ACC112 (cell line): ENCODE data around the gene PIH1D2.
"Not testable (repeated sequence)": the region's sequence is repeated elsewhere in the genome, so short reads cannot be mapped to it uniquely, and the experiment has no call there.

Experiments used
- H2AFZ ChIP-seq: fragments of 200-600 bp; sonication (generic); one replicate; pipeline ENCODE4 v1.6.0; 2017; ENCODE audit warnings: antibody characterized with exemption, low read length; ENCODE audit not compliant: unreplicated experiment
- H3K27ac ChIP-seq: fragments of 200-600 bp; sonication (generic); 2 replicates; pipeline ENCODE4 v1.5.1; 2014; ENCODE audit warnings: low read depth, mild to moderate bottlenecking, antibody characterized with exemption, low read length, moderate library complexity
- H3K27me3 ChIP-seq: fragments of 200-600 bp; sonication (generic); 2 replicates; pipeline ENCODE4 v1.6.1; 2014; ENCODE audit warnings: mild to moderate bottlenecking, antibody characterized with exemption, low read length, moderate library complexity, mixed read lengths; ENCODE audit not compliant: insufficient read depth
- H3K36me3 ChIP-seq: fragments of 200-600 bp; sonication (generic); 2 replicates; pipeline ENCODE4 v1.6.1; 2016; ENCODE audit warnings: mild to moderate bottlenecking, antibody characterized with exemption, low read length, moderate library complexity, mixed read lengths; ENCODE audit not compliant: insufficient read depth
- H3K4me1 ChIP-seq: fragments of 200-600 bp; sonication (generic); one replicate; pipeline ENCODE4 v1.6.1; 2016; ENCODE audit warnings: low read length, mixed read lengths; ENCODE audit not compliant: insufficient read depth, unreplicated experiment, control insufficient read depth
- H3K4me3 ChIP-seq: fragments of 200-600 bp; sonication (generic); 2 replicates; pipeline ENCODE4 v1.5.1; 2014; ENCODE audit warnings: mild to moderate bottlenecking, low read depth, low read length
- H3K79me2 ChIP-seq: fragments of 200-600 bp; sonication (generic); one replicate; pipeline ENCODE4 v1.6.0; 2016; ENCODE audit warnings: low read length; ENCODE audit not compliant: control insufficient read depth, unreplicated experiment, insufficient read depth

The PIH1D2 gene

GRCh38 chr11:112051768-112052167 lies 22.0 kb downstream of the PIH1D2 start:
- Histone ChIP-seq H3K4me1 (peaks cover 11% of the 10 kb centered on the region), H3K36me3 (peaks cover 28% of the 10 kb centered on the region), H3K27me3 (no peaks in the 10 kb centered on the region), H3K4me3 (no peak overlapping the region), H2AFZ (no peak overlapping the region), H3K79me2 (peaks cover 8% of the 10 kb centered on the region), H3K27ac (no peak overlapping the region)

GRCh38 chr11:112050721-112051120 lies 23.1 kb downstream of the PIH1D2 start:
- Histone ChIP-seq H3K36me3 (peaks cover 26% of the 10 kb centered on the region), H3K4me1 (peaks cover 11% of the 10 kb centered on the region), H3K4me3 (no peak overlapping the region), H3K27ac (no peak overlapping the region), H2AFZ (no peak overlapping the region), H3K27me3 (no peaks in the 10 kb centered on the region), H3K79me2 (peaks cover 8% of the 10 kb centered on the region)

- H3K27me3 ChIP-seq, result no peaks in the 10 kb centered on the region
- H3K36me3 ChIP-seq, result peaks cover 33% of the 10 kb centered on the region
- no peak overlapping the region for H3K27ac ChIP-seq
- H3K4me3 ChIP-seq, result no peak overlapping the region
- peaks cover 11% of the 10 kb centered on the region for H3K4me1 ChIP-seq
- peaks cover 8% of the 10 kb centered on the region for H3K79me2 ChIP-seq
- H2AFZ ChIP-seq, result no peak overlapping the region
These were observed 24.0 kb downstream of the PIH1D2 start for GRCh38 chr11:112049777-112050176.

GRCh38 chr11:112048256-112048655 lies 25.6 kb downstream of the PIH1D2 start:
- not testable (repeated sequence) for H3K27me3 ChIP-seq, H3K4me3 ChIP-seq, H2AFZ ChIP-seq, H3K79me2 ChIP-seq
- Histone ChIP-seq H3K4me1 (peaks cover 11% of the 10 kb centered on the region), H3K36me3 (peaks cover 24% of the 10 kb centered on the region), H3K27ac (peak overlapping the region; percentile 46)

- H3K36me3 ChIP-seq, result peaks cover 20% of the 10 kb centered on the region
- H3K27ac ChIP-seq, H3K79me2 ChIP-seq, H3K27me3 ChIP-seq, H2AFZ ChIP-seq, H3K4me3 ChIP-seq: not testable (repeated sequence)
- H3K4me1 ChIP-seq, result peaks cover 25% of the 10 kb centered on the region
These were observed 27.2 kb downstream of the PIH1D2 start for GRCh38 chr11:112046647-112047046.

- Histone ChIP-seq H3K27me3 (no peaks in the 10 kb centered on the region), H2AFZ (no peak overlapping the region), H3K4me3 (no peak overlapping the region), H3K36me3 (peaks cover 23% of the 10 kb centered on the region), H3K27ac (no peak overlapping the region), H3K4me1 (peaks cover 25% of the 10 kb centered on the region), H3K79me2 (peaks cover 4% of the 10 kb centered on the region)
These were observed 28.9 kb downstream of the PIH1D2 start for GRCh38 chr11:112044961-112045360.

GRCh38 chr11:112042961-112043304 lies 30.9 kb downstream of the PIH1D2 start:
- Histone ChIP-seq H3K36me3 (peaks cover 32% of the 10 kb centered on the region), H2AFZ (no peak overlapping the region), H3K4me3 (no peak overlapping the region), H3K79me2 (no peaks in the 10 kb centered on the region), H3K27ac (0 out of 2 replicates have a peak overlapping the region, but pooled peaks have one; percentile 53), H3K4me1 (peaks cover 14% of the 10 kb centered on the region), H3K27me3 (no peaks in the 10 kb centered on the region)

- peaks cover 32% of the 10 kb centered on the region for H3K36me3 ChIP-seq
- no peaks in the 10 kb centered on the region for H3K79me2 ChIP-seq
- peaks cover 14% of the 10 kb centered on the region for H3K4me1 ChIP-seq
These were observed 31.5 kb downstream of the PIH1D2 start for GRCh38 chr11:112042161-112042960.

GRCh38 chr11:112037527-112037926 lies 36.3 kb downstream of the PIH1D2 start:
- Histone ChIP-seq H3K36me3 (peaks cover 35% of the 10 kb centered on the region), H3K27ac (no peak overlapping the region)

More at GRCh38 chr11:112042161-112042960, 31.5 kb downstream of the PIH1D2 start:
- H2AFZ ChIP-seq, result peak overlapping the region; percentile 12
- H3K4me3 ChIP-seq, result no peak overlapping the region
- no peaks in the 10 kb centered on the region for H3K27me3 ChIP-seq
- peak overlapping the region; percentile 53 for H3K27ac ChIP-seq

GRCh38 chr11:112033902-112034301 lies 39.9 kb downstream of the PIH1D2 start:
- Histone ChIP-seq H3K27me3 (no peaks in the 10 kb centered on the region), H2AFZ (no peak overlapping the region), H3K36me3 (peaks cover 38% of the 10 kb centered on the region), H3K27ac (no peak overlapping the region), H3K79me2 (peaks cover 9% of the 10 kb centered on the region), H3K4me3 (no peak overlapping the region), H3K4me1 (no peaks in the 10 kb centered on the region)

More at GRCh38 chr11:112037527-112037926, 36.3 kb downstream of the PIH1D2 start:
- Histone ChIP-seq H3K79me2 (no peaks in the 10 kb centered on the region), H3K4me1 (peaks cover 7% of the 10 kb centered on the region), H3K27me3 (no peaks in the 10 kb centered on the region), H2AFZ (no peak overlapping the region), H3K4me3 (no peak overlapping the region)

- Histone ChIP-seq H2AFZ (no peak overlapping the region), H3K27me3 (no peaks in the 10 kb centered on the region), H3K27ac (no peak overlapping the region), H3K4me1 (peaks cover under 1% of the 10 kb centered on the region), H3K4me3 (no peak overlapping the region), H3K36me3 (peaks cover 36% of the 10 kb centered on the region), H3K79me2 (peaks cover 17% of the 10 kb centered on the region)
These were observed 44.4 kb downstream of the PIH1D2 start for GRCh38 chr11:112029460-112029859.
